GM23248 (cell line): ENCODE results near the gene PRKAR1B.

Source experiments
- EZH2 ChIP-seq: fragments of 200-600 bp; sonication (generic); IDR thresholded peaks from 2 replicates; pipeline ENCODE4 v1.6.1; 2018; ENCODE audit warnings: antibody characterized with exemption, mild to moderate bottlenecking; ENCODE audit not compliant: insufficient read depth, poor library complexity, severe bottlenecking
- EZH2phosphoT487 ChIP-seq: fragments of 200-600 bp; sonication (generic); IDR thresholded peaks from 2 replicates; pipeline ENCODE4 v1.6.1; 2018; ENCODE audit warnings: antibody characterized with exemption, moderate library complexity, mild to moderate bottlenecking, low read depth; ENCODE audit not compliant: insufficient read depth

- no peak for TF ChIP-seq EZH2
- no peak for TF ChIP-seq EZH2phosphoT487
Measured at GRCh38 chr7:738241-738640, 11.2 kb upstream of the PRKAR1B start.
